HepG2 (cell line): ENCODE measurements around the gene TLK2.
"Not testable (repeated sequence)": the region's sequence is repeated elsewhere in the genome, so short reads cannot be mapped to it uniquely, and the experiment has no call there.

ENCODE experiments used
- PCBP1 ChIP-seq: fragments of 200-400 bp; formaldehyde crosslinking; IDR thresholded peaks from 2 replicates; pipeline ENCODE4 v1.6.1; 2017; ENCODE audit warnings: mild to moderate bottlenecking, low read depth, low read length, borderline replicate concordance
- ZNF780A ChIP-seq: sonication (generic); formaldehyde crosslinking; IDR thresholded peaks from 2 replicates; pipeline ENCODE4 v1.8.0; 2022; ENCODE audit warnings: mild to moderate bottlenecking, missing genetic modification reagents, moderate library complexity
- TF ChIP-seq, protein P1 (sequence below): IDR thresholded peaks from 2 replicates; pipeline ENCODE4 v1.6.1; 2016; ENCODE audit warnings: control low read depth

DNA sequence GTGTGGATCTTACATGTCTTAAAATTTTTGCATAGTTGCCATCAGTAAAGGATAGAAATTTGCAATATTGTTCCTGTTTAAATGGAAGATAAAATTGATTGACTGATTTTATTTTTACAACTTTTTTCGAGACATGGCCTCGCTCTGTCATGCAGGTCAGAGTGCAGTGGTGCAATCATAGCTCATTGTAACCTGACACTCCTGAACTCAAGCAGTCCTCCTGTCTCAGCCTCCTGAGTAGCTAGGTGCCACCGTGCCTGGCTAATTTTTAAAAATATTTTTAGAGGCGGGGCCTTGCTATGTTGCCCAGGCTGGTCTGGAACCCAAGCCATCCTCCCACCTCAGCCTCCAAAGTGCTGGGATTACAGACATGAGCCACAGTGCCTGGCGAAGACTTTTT lies 42.7 kb downstream of the TLK2 start:
- not testable (repeated sequence) for TF ChIP-seq ZNF780A (CRISPR knock-in tag); PCBP1
- TF ChIP-seq, protein P1, sequence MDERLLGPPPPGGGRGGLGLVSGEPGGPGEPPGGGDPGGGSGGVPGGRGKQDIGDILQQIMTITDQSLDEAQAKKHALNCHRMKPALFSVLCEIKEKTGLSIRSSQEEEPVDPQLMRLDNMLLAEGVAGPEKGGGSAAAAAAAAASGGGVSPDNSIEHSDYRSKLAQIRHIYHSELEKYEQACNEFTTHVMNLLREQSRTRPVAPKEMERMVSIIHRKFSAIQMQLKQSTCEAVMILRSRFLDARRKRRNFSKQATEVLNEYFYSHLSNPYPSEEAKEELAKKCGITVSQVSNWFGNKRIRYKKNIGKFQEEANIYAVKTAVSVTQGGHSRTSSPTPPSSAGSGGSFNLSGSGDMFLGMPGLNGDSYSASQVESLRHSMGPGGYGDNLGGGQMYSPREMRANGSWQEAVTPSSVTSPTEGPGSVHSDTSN = not testable (repeated sequence)
